ENCODE results near the gene KLHL35.

The KLHL35 gene

GRCh38 chr11:75468534-75469340, 35.7 kb upstream of the KLHL35 start:
- peaks cover 46% of the 10 kb centered on the region for H3K4me1 ChIP-seq (ENCODE audit: control insufficient read depth, insufficient read depth, low read length)
- no peaks in the 10 kb centered on the region for H3K36me3 ChIP-seq (ENCODE audit: control insufficient read depth, insufficient read depth, low read length)
- H3K9me3 ChIP-seq (ENCODE audit: control insufficient read depth, low read length): no peaks in the 10 kb centered on the region
- no peaks in the 10 kb centered on the region for H3K27me3 ChIP-seq (ENCODE audit: control insufficient read depth, insufficient read depth, low read length, poor library complexity, severe bottlenecking)
- H3K27ac ChIP-seq (ENCODE audit: insufficient read depth, low read depth, low read length, poor library complexity, severe bottlenecking): no peak overlapping the region
- H3K4me3 ChIP-seq (ENCODE audit: insufficient read depth, low read depth, low read length): no peak overlapping the region
- 76 to 80% methylated on average over 13 to 14 of the region's 14 CpGs for WGBS, 2 experiments

GRCh38 chr11:75467881-75468280, 34.9 kb upstream of the KLHL35 start:
- no peaks in the 10 kb centered on the region for H3K9me3 ChIP-seq (ENCODE audit: control insufficient read depth, low read length)
- 80 to 84% methylated on average over 4 of the region's 4 CpGs for WGBS, 2 experiments
- no peak overlapping the region for H3K4me3 ChIP-seq (ENCODE audit: insufficient read depth, low read depth, low read length)
- H3K4me1 ChIP-seq (ENCODE audit: control insufficient read depth, insufficient read depth, low read length): peaks cover 51% of the 10 kb centered on the region
- H3K27me3 ChIP-seq (ENCODE audit: control insufficient read depth, insufficient read depth, low read length, poor library complexity, severe bottlenecking): no peaks in the 10 kb centered on the region
- no peak overlapping the region for H3K27ac ChIP-seq (ENCODE audit: insufficient read depth, low read depth, low read length, poor library complexity, severe bottlenecking)
- H3K36me3 ChIP-seq (ENCODE audit: control insufficient read depth, insufficient read depth, low read length): no peaks in the 10 kb centered on the region

- 92 to 95% methylated on average over 8 of the region's 8 CpGs for WGBS, 2 experiments
- H3K27me3 ChIP-seq (ENCODE audit: control insufficient read depth, insufficient read depth, low read length, poor library complexity, severe bottlenecking): no peaks in the 10 kb centered on the region
- H3K9me3 ChIP-seq (ENCODE audit: control insufficient read depth, low read length): no peaks in the 10 kb centered on the region
- H3K4me3 ChIP-seq (ENCODE audit: insufficient read depth, low read depth, low read length): no peak overlapping the region
- H3K36me3 ChIP-seq (ENCODE audit: control insufficient read depth, insufficient read depth, low read length): no peaks in the 10 kb centered on the region
- peaks cover 53% of the 10 kb centered on the region for H3K4me1 ChIP-seq (ENCODE audit: control insufficient read depth, insufficient read depth, low read length)
- H3K27ac ChIP-seq (ENCODE audit: insufficient read depth, low read depth, low read length, poor library complexity, severe bottlenecking): no peak overlapping the region
Measured at GRCh38 chr11:75467311-75467710, 34.3 kb upstream of the KLHL35 start.

GRCh38 chr11:75465701-75466531, 32.9 kb upstream of the KLHL35 start:
- H3K4me3 ChIP-seq (ENCODE audit: insufficient read depth, low read depth, low read length): no peak overlapping the region
- peak overlapping the region; percentile 16 for H3K27ac ChIP-seq (ENCODE audit: insufficient read depth, low read depth, low read length, poor library complexity, severe bottlenecking)
- H3K36me3 ChIP-seq (ENCODE audit: control insufficient read depth, insufficient read depth, low read length): no peaks in the 10 kb centered on the region
- H3K9me3 ChIP-seq (ENCODE audit: control insufficient read depth, low read length): no peaks in the 10 kb centered on the region
- 84% methylated on average over 11 of the region's 11 CpGs for WGBS, 2 experiments
- no peaks in the 10 kb centered on the region for H3K27me3 ChIP-seq (ENCODE audit: control insufficient read depth, insufficient read depth, low read length, poor library complexity, severe bottlenecking)
- H3K4me1 ChIP-seq (ENCODE audit: control insufficient read depth, insufficient read depth, low read length): peaks cover 46% of the 10 kb centered on the region

GRCh38 chr11:75463106-75463774, 30.2 kb upstream of the KLHL35 start:
- no peaks in the 10 kb centered on the region for H3K9me3 ChIP-seq (ENCODE audit: control insufficient read depth, low read length)
- no peaks in the 10 kb centered on the region for H3K27me3 ChIP-seq (ENCODE audit: control insufficient read depth, insufficient read depth, low read length, poor library complexity, severe bottlenecking)
- no peak overlapping the region for H3K27ac ChIP-seq (ENCODE audit: insufficient read depth, low read depth, low read length, poor library complexity, severe bottlenecking)
- H3K4me1 ChIP-seq (ENCODE audit: control insufficient read depth, insufficient read depth, low read length): peaks cover 37% of the 10 kb centered on the region
- 77% methylated on average over 11 of the region's 11 CpGs for WGBS, 2 experiments
- H3K36me3 ChIP-seq (ENCODE audit: control insufficient read depth, insufficient read depth, low read length): no peaks in the 10 kb centered on the region
- H3K4me3 ChIP-seq (ENCODE audit: insufficient read depth, low read depth, low read length): no peak overlapping the region

- Histone ChIP-seq H3K27me3 (ENCODE audit: control insufficient read depth, insufficient read depth, low read length, poor library complexity, severe bottlenecking) (no peaks in the 10 kb centered on the region), H3K4me3 (ENCODE audit: insufficient read depth, low read depth, low read length) (no peak overlapping the region), H3K27ac (ENCODE audit: insufficient read depth, low read depth, low read length, poor library complexity, severe bottlenecking) (no peak overlapping the region), H3K4me1 (ENCODE audit: control insufficient read depth, insufficient read depth, low read length) (peaks cover 30% of the 10 kb centered on the region), H3K36me3 (ENCODE audit: control insufficient read depth, insufficient read depth, low read length) (no peaks in the 10 kb centered on the region), H3K9me3 (ENCODE audit: control insufficient read depth, low read length) (no peaks in the 10 kb centered on the region)
- 29 to 31% methylated on average over 5 of the region's 5 CpGs for WGBS, 2 experiments
Measured at GRCh38 chr11:75462117-75462653, 29.2 kb upstream of the KLHL35 start.

GRCh38 chr11:75461151-75461550, 28.1 kb upstream of the KLHL35 start:
- Histone ChIP-seq H3K9me3 (ENCODE audit: control insufficient read depth, low read length) (no peaks in the 10 kb centered on the region), H3K27ac (ENCODE audit: insufficient read depth, low read depth, low read length, poor library complexity, severe bottlenecking) (no peak overlapping the region), H3K4me1 (ENCODE audit: control insufficient read depth, insufficient read depth, low read length) (peaks cover 31% of the 10 kb centered on the region), H3K4me3 (ENCODE audit: insufficient read depth, low read depth, low read length) (no peak overlapping the region), H3K27me3 (ENCODE audit: control insufficient read depth, insufficient read depth, low read length, poor library complexity, severe bottlenecking) (no peaks in the 10 kb centered on the region), H3K36me3 (ENCODE audit: control insufficient read depth, insufficient read depth, low read length) (no peaks in the 10 kb centered on the region)
- 94 to 96% methylated on average over 6 of the region's 6 CpGs for WGBS, 2 experiments

GRCh38 chr11:75456596-75457183, 23.7 kb upstream of the KLHL35 start:
- Histone ChIP-seq H3K4me1 (ENCODE audit: control insufficient read depth, insufficient read depth, low read length) (peaks cover 22% of the 10 kb centered on the region), H3K9me3 (ENCODE audit: control insufficient read depth, low read length) (no peaks in the 10 kb centered on the region), H3K27me3 (ENCODE audit: control insufficient read depth, insufficient read depth, low read length, poor library complexity, severe bottlenecking) (no peaks in the 10 kb centered on the region), H3K36me3 (ENCODE audit: control insufficient read depth, insufficient read depth, low read length) (no peaks in the 10 kb centered on the region), H3K4me3 (ENCODE audit: insufficient read depth, low read depth, low read length) (no peak overlapping the region), H3K27ac (ENCODE audit: insufficient read depth, low read depth, low read length, poor library complexity, severe bottlenecking) (no peak overlapping the region)
- 88 to 90% methylated on average over 14 of the region's 14 CpGs for WGBS, 2 experiments

GRCh38 chr11:75454987-75455386, 22.0 kb upstream of the KLHL35 start:
- Histone ChIP-seq H3K9me3 (ENCODE audit: control insufficient read depth, low read length) (no peaks in the 10 kb centered on the region), H3K4me3 (ENCODE audit: insufficient read depth, low read depth, low read length) (no peak overlapping the region), H3K27ac (ENCODE audit: insufficient read depth, low read depth, low read length, poor library complexity, severe bottlenecking) (no peak overlapping the region), H3K4me1 (ENCODE audit: control insufficient read depth, insufficient read depth, low read length) (peaks cover 22% of the 10 kb centered on the region), H3K36me3 (ENCODE audit: control insufficient read depth, insufficient read depth, low read length) (no peaks in the 10 kb centered on the region), H3K27me3 (ENCODE audit: control insufficient read depth, insufficient read depth, low read length, poor library complexity, severe bottlenecking) (no peaks in the 10 kb centered on the region)
- 64 to 71% methylated on average over 5 of the region's 5 CpGs for WGBS, 2 experiments
